Neural cell (in vitro differentiated cells): ENCODE data around the gene ZNHIT2.

Experiments
- TF ChIP-seq, protein P1 (sequence below): IDR thresholded peaks from 2 replicates; pipeline ENCODE4 v1.6.1; 2012; ENCODE audit warnings: borderline replicate concordance
- TF ChIP-seq, protein P2 (sequence below): fragments of 450-650 bp; IDR thresholded peaks from 2 replicates; pipeline ENCODE4 v1.5.1; 2014; ENCODE audit warnings: antibody characterized with exemption, mild to moderate bottlenecking, moderate library complexity; ENCODE audit not compliant: poor library complexity, severe bottlenecking

DNA sequence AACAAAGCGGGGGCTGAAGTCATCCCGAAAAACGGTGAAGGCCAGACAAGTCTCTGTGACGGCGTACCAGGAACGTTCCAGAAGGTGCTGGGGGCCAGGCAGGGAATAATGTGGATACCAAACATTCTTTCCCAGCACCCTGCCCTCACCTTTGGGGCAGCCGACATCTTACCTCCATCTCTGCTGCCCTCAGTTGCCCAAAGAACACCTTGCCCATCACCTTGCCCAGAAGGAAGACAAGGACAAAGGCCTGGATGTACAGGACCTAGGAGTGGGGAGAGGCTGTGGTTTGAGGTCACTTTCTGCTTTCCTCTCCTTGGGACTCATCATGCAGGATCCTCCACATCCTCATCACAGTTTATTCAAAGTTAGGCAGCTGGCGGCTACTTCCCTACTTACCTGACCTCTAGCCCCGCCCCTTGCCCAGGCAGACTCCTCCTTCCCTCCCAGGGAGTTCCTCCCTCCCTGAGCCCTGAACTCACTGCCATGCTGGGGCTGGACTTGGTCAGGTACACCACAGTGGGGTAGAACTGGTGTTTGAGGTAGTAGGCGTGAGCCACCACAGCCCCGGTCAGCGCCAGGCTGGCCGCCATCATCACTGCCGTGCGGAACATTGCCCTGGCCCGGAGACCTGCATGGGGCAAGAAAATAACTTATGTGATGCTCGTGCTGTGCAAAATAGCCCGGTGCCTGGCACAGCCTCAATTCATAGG lies 15.6 kb upstream of the ZNHIT2 start:
- TF ChIP-seq, protein P1, sequence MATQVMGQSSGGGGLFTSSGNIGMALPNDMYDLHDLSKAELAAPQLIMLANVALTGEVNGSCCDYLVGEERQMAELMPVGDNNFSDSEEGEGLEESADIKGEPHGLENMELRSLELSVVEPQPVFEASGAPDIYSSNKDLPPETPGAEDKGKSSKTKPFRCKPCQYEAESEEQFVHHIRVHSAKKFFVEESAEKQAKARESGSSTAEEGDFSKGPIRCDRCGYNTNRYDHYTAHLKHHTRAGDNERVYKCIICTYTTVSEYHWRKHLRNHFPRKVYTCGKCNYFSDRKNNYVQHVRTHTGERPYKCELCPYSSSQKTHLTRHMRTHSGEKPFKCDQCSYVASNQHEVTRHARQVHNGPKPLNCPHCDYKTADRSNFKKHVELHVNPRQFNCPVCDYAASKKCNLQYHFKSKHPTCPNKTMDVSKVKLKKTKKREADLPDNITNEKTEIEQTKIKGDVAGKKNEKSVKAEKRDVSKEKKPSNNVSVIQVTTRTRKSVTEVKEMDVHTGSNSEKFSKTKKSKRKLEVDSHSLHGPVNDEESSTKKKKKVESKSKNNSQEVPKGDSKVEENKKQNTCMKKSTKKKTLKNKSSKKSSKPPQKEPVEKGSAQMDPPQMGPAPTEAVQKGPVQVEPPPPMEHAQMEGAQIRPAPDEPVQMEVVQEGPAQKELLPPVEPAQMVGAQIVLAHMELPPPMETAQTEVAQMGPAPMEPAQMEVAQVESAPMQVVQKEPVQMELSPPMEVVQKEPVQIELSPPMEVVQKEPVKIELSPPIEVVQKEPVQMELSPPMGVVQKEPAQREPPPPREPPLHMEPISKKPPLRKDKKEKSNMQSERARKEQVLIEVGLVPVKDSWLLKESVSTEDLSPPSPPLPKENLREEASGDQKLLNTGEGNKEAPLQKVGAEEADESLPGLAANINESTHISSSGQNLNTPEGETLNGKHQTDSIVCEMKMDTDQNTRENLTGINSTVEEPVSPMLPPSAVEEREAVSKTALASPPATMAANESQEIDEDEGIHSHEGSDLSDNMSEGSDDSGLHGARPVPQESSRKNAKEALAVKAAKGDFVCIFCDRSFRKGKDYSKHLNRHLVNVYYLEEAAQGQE: no peak
- TF ChIP-seq, protein P2, sequence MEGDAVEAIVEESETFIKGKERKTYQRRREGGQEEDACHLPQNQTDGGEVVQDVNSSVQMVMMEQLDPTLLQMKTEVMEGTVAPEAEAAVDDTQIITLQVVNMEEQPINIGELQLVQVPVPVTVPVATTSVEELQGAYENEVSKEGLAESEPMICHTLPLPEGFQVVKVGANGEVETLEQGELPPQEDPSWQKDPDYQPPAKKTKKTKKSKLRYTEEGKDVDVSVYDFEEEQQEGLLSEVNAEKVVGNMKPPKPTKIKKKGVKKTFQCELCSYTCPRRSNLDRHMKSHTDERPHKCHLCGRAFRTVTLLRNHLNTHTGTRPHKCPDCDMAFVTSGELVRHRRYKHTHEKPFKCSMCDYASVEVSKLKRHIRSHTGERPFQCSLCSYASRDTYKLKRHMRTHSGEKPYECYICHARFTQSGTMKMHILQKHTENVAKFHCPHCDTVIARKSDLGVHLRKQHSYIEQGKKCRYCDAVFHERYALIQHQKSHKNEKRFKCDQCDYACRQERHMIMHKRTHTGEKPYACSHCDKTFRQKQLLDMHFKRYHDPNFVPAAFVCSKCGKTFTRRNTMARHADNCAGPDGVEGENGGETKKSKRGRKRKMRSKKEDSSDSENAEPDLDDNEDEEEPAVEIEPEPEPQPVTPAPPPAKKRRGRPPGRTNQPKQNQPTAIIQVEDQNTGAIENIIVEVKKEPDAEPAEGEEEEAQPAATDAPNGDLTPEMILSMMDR: no peak
